HepG2 (cell line): ENCODE data around the gene HSD11B1L. TPM values are rescaled to one million over a fixed set of nuclear protein-coding genes. Genes with fewer than 3 reads are reported as not detected.
A peak's percentile ranks its signal among the peaks of the same experiment; 100 is the strongest.

Experiments
- ATAC-seq: fragments of 200-7000 bp; cut with Tn5 transposase; 3 replicates; pipeline ENCODE4 v1.9.1; 2020; ENCODE audit warnings: mild to moderate bottlenecking, moderate library complexity
- BruUV-seq: library from RNA; stranded (reverse); fragments of 400-500 nt; replicated peaks from 2 replicates; lab custom pipeline; 2021; lab: Mats Ljungman, UMichigan
- CTCF ChIA-PET: fragments of 300-600 bp; formaldehyde crosslinking; extraction: SDS; loops from one replicate; lab custom pipeline; 2021; ENCODE audit warnings: low total read pairs, inconsistent platforms, low intra/inter-chr PET ratio; lab: Yijun Ruan, JAX
- POLR2A ChIA-PET: fragments of 350-600 bp; sonication (Branson Sonifier 250); formaldehyde crosslinking; loops from one replicate; lab custom pipeline; 2020; ENCODE audit warnings: antibody characterized with exemption, inconsistent platforms; lab: Yijun Ruan, JAX
- DNase-seq: peaks from one replicate; pipeline ENCODE4 v3.0.0-alpha.2; 2015; ENCODE audit warnings: low spot score
- FAIRE-seq: peaks from 3 replicates; lab custom pipeline; 2011; peaks lifted over from hg19 to GRCh38; lab: Jason Lieb, UNC
- H2AFZ ChIP-seq: one replicate; pipeline ENCODE4 v1.6.1; 2011; ENCODE audit warnings: low read length, inconsistent platforms
- H3K27ac ChIP-seq: fragments of 300-600 bp; 3 replicates; pipeline ENCODE4 v1.8.0; 2011; ENCODE audit warnings: mixed run types, mild to moderate bottlenecking, mixed read lengths, low read length, inconsistent platforms; ENCODE audit not compliant: insufficient read depth; ENCODE audit errors: extremely low read length
- H3K27me3 ChIP-seq, 2 experiments: fragments of 200-600 bp in 1 of 2; 2 replicates in 1 of 2; 3 replicates in 1 of 2; pipeline versions ENCODE4 v1.6.0 to v1.8.0; 2011; ENCODE audit warnings: low read length in 2 of 2, mild to moderate bottlenecking in 2 of 2, moderate library complexity in 2 of 2, inconsistent platforms in 1 of 2; ENCODE audit not compliant: insufficient read depth in 2 of 2, control insufficient read depth in 1 of 2
- H3K36me3 ChIP-seq, 2 experiments: fragments of 200-600 bp in 1 of 2; replicated peaks in 1 of 2; 2 replicates in 1 of 2; 3 replicates in 1 of 2; pipeline versions ENCODE4 v1.5.1 to v1.8.0; 2011; ENCODE audit warnings: low read length in 2 of 2, inconsistent platforms in 1 of 2; ENCODE audit not compliant: insufficient read depth in 2 of 2, control insufficient read depth in 1 of 2
- H3K4me1 ChIP-seq: 2 replicates; pipeline ENCODE4 v1.5.1; 2012; ENCODE audit warnings: low read length, inconsistent platforms; ENCODE audit not compliant: insufficient read depth
- H3K4me2 ChIP-seq: 2 replicates; pipeline ENCODE4 v1.6.0; 2011; ENCODE audit warnings: low read depth, low read length, inconsistent platforms
- H3K4me3 ChIP-seq, 3 experiments: fragments of 200-600 bp in 1 of 3; sonication (generic), shearing (Covaris generic) in 1 of 3; replicated peaks in 1 of 3; 2 replicates each; pipeline ENCODE4 v1.5.1; 2011 to 2016; ENCODE audit warnings: low read length in 3 of 3, inconsistent platforms in 2 of 3, low read depth in 2 of 3, mild to moderate bottlenecking in 2 of 3, control low read depth in 1 of 3, mixed read lengths in 1 of 3; ENCODE audit not compliant: insufficient read depth in 1 of 3
- H3K79me2 ChIP-seq: one replicate; pipeline ENCODE4 v1.6.1; 2011; ENCODE audit warnings: low read length, inconsistent platforms; ENCODE audit not compliant: insufficient read depth
- H3K9ac ChIP-seq: 2 replicates; pipeline ENCODE4 v1.6.0; 2011; ENCODE audit warnings: mild to moderate bottlenecking, low read depth, low read length, inconsistent platforms; ENCODE audit not compliant: insufficient read depth
- H3K9me3 ChIP-seq: 2 replicates; pipeline ENCODE4 v1.5.1; 2012; ENCODE audit warnings: mild to moderate bottlenecking, low read length
- H4K20me1 ChIP-seq: 2 replicates; pipeline ENCODE4 v1.6.0; 2011; ENCODE audit warnings: inconsistent platforms, mild to moderate bottlenecking, low read length, moderate library complexity; ENCODE audit not compliant: insufficient read depth
- AGO1 ChIP-seq: fragments of 200-400 bp; formaldehyde crosslinking; IDR thresholded peaks from 2 replicates; pipeline ENCODE4 v1.6.1; 2017; ENCODE audit warnings: mild to moderate bottlenecking, low read depth, low read length, moderate library complexity; ENCODE audit not compliant: poor library complexity, severe bottlenecking
- AGO2 ChIP-seq: fragments of 200-400 bp; formaldehyde crosslinking; optimal IDR thresholded peaks from 2 replicates; pipeline ENCODE3; 2017; ENCODE audit warnings: mild to moderate bottlenecking, low read depth, low read length, moderate library complexity
- AKAP8 ChIP-seq: sonication (generic); formaldehyde crosslinking; IDR thresholded peaks from 2 replicates; pipeline ENCODE4 v1.5.1; 2020; ENCODE audit warnings: mild to moderate bottlenecking, missing genetic modification reagents
- ARNT ChIP-seq: fragments of 450-650 bp; IDR thresholded peaks from 2 replicates; pipeline ENCODE4 v1.6.1; 2017
- ONECUT2 ChIP-seq: sonication (generic); formaldehyde crosslinking; IDR thresholded peaks from 2 replicates; pipeline ENCODE4 v1.4.0; 2020; ENCODE audit warnings: missing genetic modification reagents
- ZBTB38 ChIP-seq: sonication (generic); formaldehyde crosslinking; IDR thresholded peaks from 2 replicates; pipeline ENCODE4 v1.5.1; 2020; ENCODE audit warnings: mild to moderate bottlenecking, missing genetic modification reagents
- ZNF251 ChIP-seq: sonication (generic); formaldehyde crosslinking; IDR thresholded peaks from 2 replicates; pipeline ENCODE4 v1.9.0; 2021; ENCODE audit warnings: mild to moderate bottlenecking, missing genetic modification reagents
- WGBS: methylation state at CpG from one replicate; pipeline ENCODE4 v1.1.6; 2017; ENCODE audit warnings: low lambda C conversion rate; 5-methylcytosine and 5-hydroxymethylcytosine counted together
- in situ Hi-C: cut with HindIII; loops from 2 replicates; pipeline ENCODE4 v1.10.0; 2017; ENCODE audit warnings: low pct_unique_long_range_greater_than_20kb; ENCODE audit not compliant: extremely low pct_ligation_motif_present
- intact Hi-C: fragments of 100-400 bp; cut with micrococcal nuclease; formaldehyde crosslinking; loops from one replicate; pipeline ENCODE4 v1.10.0; 2022; ENCODE audit not compliant: unreplicated experiment
- polyA plus RNA-seq, 8 experiments: library from polyadenylated mRNA; depleted of rRNA in 3 of 8; stranded (reverse) in 7 of 8; unstranded in 1 of 8; fragments of >200 nt; fragmentation: Illumina TruSeq in 4 of 8; extraction: Trizol in 4 of 8; gene quantifications; 2 replicates each; pipeline versions ENCODE4 v1.2.1 to v1.2.3, GENCODE V29; 2011 to 2016; ENCODE audit warnings: low read depth in 4 of 8, missing spikeins in 1 of 8, mixed read lengths in 1 of 8; ENCODE audit not compliant: insufficient read depth in 1 of 8
- total RNA-seq, 5 experiments: library from RNA; depleted of rRNA; stranded (reverse); fragments of >200 nt; fragmentation: Illumina TruSeq; extraction: Trizol; gene quantifications; 2 replicates each; pipeline ENCODE4 v1.2.3, GENCODE V29; 2016; ENCODE audit warnings: low read depth in 1 of 5

The HSD11B1L gene
- total and polyA plus RNA-seq, 2 of the 13 experiments (the other 11 are each of a cell fraction or from before 2014, with no cell fraction given), result 2.8 to 3.9 TPM

DNA sequence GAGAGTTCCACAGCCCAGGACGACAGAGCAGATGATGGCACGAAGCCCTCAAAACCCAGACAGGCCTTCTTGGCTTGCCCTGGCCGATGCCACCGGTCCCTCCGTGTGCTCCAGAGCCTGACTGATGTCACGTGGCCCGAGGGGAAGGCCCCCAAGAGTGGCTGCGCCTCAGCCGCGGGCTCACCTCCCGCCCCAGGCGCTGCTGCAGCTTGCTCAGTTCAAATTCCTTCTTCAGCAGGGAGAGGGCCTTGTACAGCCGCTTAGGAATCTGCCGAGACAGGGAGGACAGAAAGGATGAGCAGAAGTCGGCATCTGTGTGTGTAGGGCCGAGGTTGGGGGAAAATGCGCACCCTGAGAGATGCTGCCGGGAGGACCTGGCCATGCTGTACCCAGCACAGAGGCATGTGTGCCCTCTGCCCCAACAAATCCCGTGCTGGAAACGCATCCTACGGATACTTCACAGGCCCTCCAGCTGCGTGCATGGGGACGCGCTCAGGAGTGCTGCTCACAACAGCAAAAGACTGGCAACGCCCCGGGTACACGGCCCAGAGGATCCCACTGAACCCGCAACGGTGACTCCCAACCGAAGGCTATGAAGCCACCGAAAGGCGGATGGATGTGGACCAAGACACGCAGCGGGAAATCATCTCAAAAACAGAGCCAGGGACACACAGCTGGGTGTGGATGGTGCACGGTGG is 26.2 kb downstream of the HSD11B1L start:
- ChIA-PET CTCF (no interaction called here), POLR2A (interaction anchor here (1.1 to 1.7 kb wide), 2 partner anchors 12 to 13 kb away, joined by 4 to 6 read pairs; partner anchors contain the start of genes CATSPERD and LONP1)
- peaks cover 38 to 74% of the 10 kb centered on the region in 2 experiments for H3K36me3 ChIP-seq
- H3K4me1 ChIP-seq, result no peaks in the 10 kb centered on the region
- 97% methylated on average over 30 of the region's 35 CpGs for WGBS
- no peak for ATAC-seq
- BruUV-seq, result no TSS peak
- H3K4me3 ChIP-seq, result no peak overlapping the region
- FAIRE-seq, result no peak
- intact Hi-C loops, result no loop called here
- DNase-seq, result no peak
- no peak overlapping the region for H2AFZ ChIP-seq
- no peaks in the 10 kb centered on the region for H3K79me2 ChIP-seq
- H3K27me3 ChIP-seq, result no peaks in the 10 kb centered on the region
- no peak for TF ChIP-seq ONECUT2
- 0 out of 2 replicates have a peak, but pooled peaks have one; percentile 46 for TF ChIP-seq AKAP8 (CRISPR knock-in tag)
- peak; percentile 27 for TF ChIP-seq AGO2
- no peak for TF ChIP-seq ARNT
- TF ChIP-seq ZNF251, result no peak
- TF ChIP-seq AGO1, result peak; percentile 66
- peak; percentile 38; the same call in 1 of the 2 replicates for TF ChIP-seq ZBTB38 (CRISPR knock-in tag)
- TF ChIP-seq, all 625 proteins: peak for 4
- Histone ChIP-seq H3K4me2 (no peak overlapping the region), H3K9me3 (no peaks in the 10 kb centered on the region), H4K20me1 (no peaks in the 10 kb centered on the region), H3K27ac (no peak overlapping the region), H3K9ac (no peak overlapping the region)
- in situ Hi-C loops, result no loop called here
